SK-N-MC (cell line): ENCODE data around the gene ANKAR.
"Not testable (repeated sequence)": the region's sequence is repeated elsewhere in the genome, so short reads cannot be mapped to it uniquely, and the experiment has no call there.

Experiments
- DNase-seq: peaks from one replicate; pipeline ENCODE4 v3.0.0-alpha.2; 2011; ENCODE audit warnings: low read depth, low spot score
- H3K27ac ChIP-seq: fragments of 200-600 bp; sonication (generic); 2 replicates; pipeline ENCODE4 v1.5.1; 2016; ENCODE audit warnings: mixed run types
- H3K36me3 ChIP-seq: fragments of 200-600 bp; sonication (generic); 2 replicates; pipeline ENCODE4 v1.6.1; 2017; ENCODE audit warnings: antibody characterized with exemption, low read length, mixed read lengths; ENCODE audit not compliant: insufficient read depth
- H3K4me3 ChIP-seq: fragments of 200-600 bp; sonication (generic); 2 replicates; pipeline ENCODE4 v1.5.1; 2016
- H3K9ac ChIP-seq: fragments of 200-600 bp; sonication (generic); 2 replicates; pipeline ENCODE4 v1.8.0; 2017; ENCODE audit warnings: mixed run types, mixed read lengths; ENCODE audit not compliant: insufficient read length
- H3K9me3 ChIP-seq: fragments of 200-600 bp; sonication (generic); 2 replicates; pipeline ENCODE4 v1.6.1; 2017; ENCODE audit warnings: low read depth, mild to moderate bottlenecking, antibody characterized with exemption, low read length, moderate library complexity, mixed read lengths
- EZH2 ChIP-seq: fragments of 200-600 bp; sonication (generic); IDR thresholded peaks from one replicate; pipeline ENCODE4 v1.6.1; 2017; ENCODE audit warnings: antibody characterized with exemption
- FOXP2 ChIP-seq: optimal IDR thresholded peaks from 2 replicates; pipeline ENCODE3; 2011; ENCODE audit warnings: mild to moderate bottlenecking, moderate library complexity; ENCODE audit not compliant: insufficient read depth; ENCODE audit errors: extremely low read length, control extremely low read depth
- POLR2AphosphoS5 ChIP-seq: IDR thresholded peaks from 2 replicates; pipeline ENCODE4 v1.6.1; 2012; ENCODE audit warnings: mild to moderate bottlenecking, low read depth, low read length, borderline replicate concordance

ANKAR gene

DNA sequence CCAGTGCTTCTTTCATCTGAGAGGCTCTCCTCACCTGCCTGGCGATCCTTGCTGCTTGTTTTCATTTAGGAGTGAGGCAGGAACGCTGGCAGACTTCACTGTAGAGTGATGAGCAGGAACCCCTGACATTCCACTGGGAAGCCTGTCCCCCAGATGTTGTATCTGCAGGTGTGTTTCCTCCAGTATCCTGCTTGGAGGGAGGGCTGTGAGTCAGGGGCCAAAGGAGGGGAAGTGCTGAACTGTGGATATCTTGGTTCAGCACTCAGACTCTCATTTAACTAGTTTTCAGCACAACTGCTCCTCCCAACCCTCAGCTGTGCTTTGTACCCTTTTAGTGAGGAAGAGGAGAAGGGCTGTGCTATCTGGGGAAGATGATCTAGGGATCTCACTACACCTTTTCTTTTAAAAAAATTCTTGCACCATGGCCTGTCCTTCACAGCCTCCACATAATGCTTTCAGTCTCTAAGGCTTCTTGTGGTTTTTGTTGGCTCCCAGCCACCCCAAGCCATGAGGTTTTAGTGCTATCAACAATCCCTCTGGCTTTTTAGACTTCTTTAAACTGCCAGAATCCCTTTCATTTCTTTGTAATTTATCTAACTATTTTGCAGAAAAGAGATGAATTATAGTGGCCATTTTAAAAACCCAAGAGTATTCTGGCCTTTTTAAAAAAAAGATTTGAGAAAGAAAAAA lies 11.2 kb downstream of the ANKAR start:
- Histone ChIP-seq H3K4me3 (no peak overlapping the region), H3K9me3 (no peaks in the 10 kb centered on the region), H3K36me3 (no peaks in the 10 kb centered on the region), H3K27ac (peak overlapping the region; percentile 34; the same call in 1 of the 2 replicates), H3K9ac (peak overlapping the region; percentile 27)
- no peak for DNase-seq
- TF ChIP-seq FOXP2 (no peak), EZH2 (no peak), POLR2AphosphoS5 (no peak)

DNA sequence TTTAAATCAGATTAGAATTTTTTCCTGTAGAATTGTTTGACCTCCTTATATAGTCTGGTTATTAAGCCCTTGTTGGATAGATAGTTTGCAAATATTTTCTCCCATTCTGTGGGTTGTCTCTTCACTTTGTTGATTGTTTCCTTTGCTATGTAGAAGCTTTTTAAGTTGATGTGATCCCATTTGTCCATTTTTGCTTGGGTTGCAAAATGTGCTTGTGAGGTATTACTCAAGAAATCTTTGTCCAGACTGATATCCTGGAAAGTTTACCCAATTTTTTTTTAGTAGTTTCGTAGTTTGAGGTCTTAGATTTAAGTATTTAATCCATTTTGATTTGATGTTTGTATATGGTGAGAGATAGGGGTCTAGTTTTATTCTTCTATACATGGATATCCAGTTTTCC lies 13.3 kb downstream of the ANKAR start:
- DNase-seq, H3K36me3 ChIP-seq, H3K4me3 ChIP-seq, H3K9ac ChIP-seq, H3K27ac ChIP-seq, H3K9me3 ChIP-seq: not testable (repeated sequence)

DNA sequence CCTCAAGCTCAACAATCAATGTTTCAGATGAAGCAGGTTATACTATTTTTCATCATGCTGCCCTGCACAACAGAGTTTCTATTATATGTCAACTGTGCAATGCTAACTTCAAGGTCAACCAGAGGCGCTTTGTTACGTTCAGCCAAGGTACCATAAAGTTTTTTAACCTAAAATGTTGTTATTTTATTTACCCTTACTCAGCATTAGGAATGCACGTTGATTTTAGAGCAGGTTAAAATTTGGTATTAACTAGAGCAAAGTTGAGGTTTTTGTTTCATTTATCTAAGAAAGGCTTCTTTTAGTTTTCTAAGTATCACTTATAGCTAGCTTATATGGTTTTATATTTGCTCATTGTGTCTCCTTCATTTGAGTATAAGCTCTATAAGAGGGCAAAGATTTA lies 21.8 kb downstream of the ANKAR start:
- no peak for TF ChIP-seq EZH2
- TF ChIP-seq FOXP2: no peak
- TF ChIP-seq POLR2AphosphoS5: no peak
- no peaks in the 10 kb centered on the region for H3K36me3 ChIP-seq
- no peak overlapping the region for H3K4me3 ChIP-seq
- no peaks in the 10 kb centered on the region for H3K9me3 ChIP-seq
- DNase-seq: no peak
- no peak overlapping the region for H3K27ac ChIP-seq
- H3K9ac ChIP-seq: no peak overlapping the region

DNA sequence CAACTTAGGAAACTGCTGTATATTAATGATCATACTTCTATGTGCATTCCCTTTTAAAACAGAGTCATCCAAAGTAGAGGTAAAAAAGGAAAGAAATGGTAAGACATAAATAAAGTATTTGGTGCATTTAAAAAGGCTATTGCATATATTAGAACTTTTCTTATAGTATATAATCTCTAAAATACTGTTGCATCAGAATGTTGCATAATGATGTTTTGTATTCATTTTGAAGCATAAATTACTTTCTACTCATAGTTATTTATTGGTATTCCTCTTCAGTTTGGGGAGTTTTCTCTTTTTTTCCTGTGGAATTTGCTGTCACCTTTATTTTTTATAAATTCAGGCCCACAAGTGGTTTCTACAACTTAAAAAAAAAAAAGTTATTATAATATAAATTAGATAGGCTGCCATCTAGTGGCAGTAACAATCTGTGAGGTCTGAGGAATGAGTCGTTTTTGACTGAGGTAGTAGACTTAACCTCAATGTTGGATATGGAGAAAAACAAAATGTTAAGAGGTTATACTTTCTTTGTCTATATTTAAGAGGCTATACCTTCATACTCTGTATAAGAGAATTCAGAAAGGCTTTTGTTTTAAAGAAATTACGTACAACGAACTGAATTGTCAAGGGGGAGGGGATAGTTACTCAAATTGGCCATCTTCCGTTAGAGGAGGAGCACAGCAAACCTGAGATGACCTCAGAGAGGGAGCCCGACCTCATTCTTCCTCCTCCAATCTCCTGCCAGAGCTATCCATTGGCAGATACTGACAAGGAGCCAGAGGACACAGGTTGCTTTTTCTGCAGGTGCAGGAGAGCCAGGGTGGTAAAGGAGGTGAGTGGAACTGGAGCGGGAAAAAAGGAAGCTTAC lies 23.8 kb downstream of the ANKAR start:
- peak overlapping the region; percentile 33 for H3K9ac ChIP-seq
- H3K36me3 ChIP-seq: no peaks in the 10 kb centered on the region
- TF ChIP-seq EZH2 (no peak), FOXP2 (no peak), POLR2AphosphoS5 (no peak)
- H3K27ac ChIP-seq: peak overlapping the region; percentile 84
- H3K9me3 ChIP-seq: no peaks in the 10 kb centered on the region
- no peak for DNase-seq
- H3K4me3 ChIP-seq: no peak overlapping the region

DNA sequence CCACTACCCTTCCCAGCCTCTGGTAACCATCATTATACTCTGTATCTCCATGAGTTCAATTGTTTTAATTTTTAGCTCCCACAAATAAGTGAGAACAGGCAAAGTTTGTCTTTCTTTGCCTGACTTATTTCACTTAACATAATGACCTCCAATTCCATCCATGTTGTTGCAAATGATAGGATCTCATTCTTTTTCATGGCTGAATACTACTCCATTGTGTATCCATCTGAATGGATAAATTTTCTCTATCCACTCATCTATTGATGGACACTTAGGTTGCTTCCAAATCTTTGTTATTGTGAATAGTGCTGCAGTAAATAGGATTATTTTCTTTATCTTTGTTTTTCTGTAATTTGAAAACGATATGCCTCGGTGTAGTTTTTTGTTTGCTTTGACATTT lies 26.2 kb downstream of the ANKAR start:
- H3K27ac ChIP-seq: no peak overlapping the region
- no peak overlapping the region for H3K4me3 ChIP-seq
- no peak for DNase-seq
- no peak overlapping the region for H3K9ac ChIP-seq
- TF ChIP-seq EZH2 (no peak), POLR2AphosphoS5 (no peak), FOXP2 (no peak)
- H3K36me3 ChIP-seq: no peaks in the 10 kb centered on the region
- H3K9me3 ChIP-seq: no peaks in the 10 kb centered on the region

DNA sequence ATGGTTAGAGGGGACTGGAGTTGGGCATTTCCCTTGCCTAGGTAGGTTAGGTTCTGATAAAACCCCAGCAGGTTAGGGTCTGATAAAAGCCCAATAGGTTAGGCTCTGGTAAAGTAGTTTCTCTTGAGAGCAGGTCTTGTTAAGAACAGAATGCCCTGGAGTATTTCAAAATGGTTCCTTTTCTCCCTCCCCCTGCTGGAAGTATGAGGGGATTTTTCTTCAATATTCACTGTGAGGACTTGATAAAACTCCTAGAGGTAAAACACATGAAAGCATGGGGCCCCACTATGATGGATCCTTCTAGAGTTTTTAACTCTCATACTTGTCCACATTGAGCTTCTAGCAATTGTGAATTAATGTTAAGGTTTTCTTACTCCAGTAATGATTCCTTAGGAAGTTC lies 27.6 kb downstream of the ANKAR start:
- no peak for DNase-seq
- Histone ChIP-seq H3K27ac (no peak overlapping the region), H3K9me3 (no peaks in the 10 kb centered on the region)

DNA sequence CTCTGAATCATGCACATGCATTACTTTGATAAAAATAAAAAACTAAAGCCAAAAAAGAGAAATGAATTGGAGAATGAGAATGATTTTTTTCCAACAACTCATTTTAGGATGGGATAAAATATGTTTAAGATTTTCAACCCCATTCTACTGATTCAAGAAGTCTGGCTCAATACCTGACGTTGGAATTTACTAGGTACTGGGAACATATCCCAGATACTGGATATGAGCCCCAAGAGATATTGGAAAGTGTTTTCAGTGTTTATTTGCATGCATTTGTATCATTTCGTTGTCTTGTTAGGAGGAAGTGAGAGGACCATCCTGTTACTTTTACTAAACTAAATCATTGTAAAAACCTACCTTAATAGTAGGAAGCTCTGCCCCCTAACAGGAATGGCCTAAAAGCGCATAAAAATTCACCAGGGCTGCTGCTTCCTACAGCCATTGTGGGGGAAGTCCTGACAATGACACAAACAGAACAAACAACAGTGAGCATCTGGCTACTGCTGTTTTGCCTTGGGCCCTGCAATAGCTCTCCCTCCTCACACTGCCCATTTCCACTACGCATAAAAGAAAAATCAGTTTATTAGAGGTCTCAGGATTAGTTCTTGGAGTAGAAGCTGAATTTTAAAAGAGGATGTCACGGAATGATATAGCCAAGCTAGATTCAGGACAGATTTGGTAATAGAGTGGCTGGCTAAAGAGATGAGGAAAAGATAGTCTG lies 35.2 kb downstream of the ANKAR start:
- Histone ChIP-seq H3K36me3 (peaks cover 5% of the 10 kb centered on the region; the same call in 1 of the 2 replicates), H3K9me3 (no peaks in the 10 kb centered on the region), H3K9ac (no peak overlapping the region), H3K27ac (no peak overlapping the region), H3K4me3 (no peak overlapping the region)
- DNase-seq: no peak
- no peak for TF ChIP-seq EZH2
- TF ChIP-seq FOXP2: no peak
- TF ChIP-seq POLR2AphosphoS5: no peak

More for the DNA sequence above, 27.6 kb downstream of the ANKAR start:
- Histone ChIP-seq H3K36me3 (no peaks in the 10 kb centered on the region), H3K9ac (no peak overlapping the region), H3K4me3 (no peak overlapping the region)
- TF ChIP-seq POLR2AphosphoS5: no peak
- TF ChIP-seq FOXP2: no peak

DNA sequence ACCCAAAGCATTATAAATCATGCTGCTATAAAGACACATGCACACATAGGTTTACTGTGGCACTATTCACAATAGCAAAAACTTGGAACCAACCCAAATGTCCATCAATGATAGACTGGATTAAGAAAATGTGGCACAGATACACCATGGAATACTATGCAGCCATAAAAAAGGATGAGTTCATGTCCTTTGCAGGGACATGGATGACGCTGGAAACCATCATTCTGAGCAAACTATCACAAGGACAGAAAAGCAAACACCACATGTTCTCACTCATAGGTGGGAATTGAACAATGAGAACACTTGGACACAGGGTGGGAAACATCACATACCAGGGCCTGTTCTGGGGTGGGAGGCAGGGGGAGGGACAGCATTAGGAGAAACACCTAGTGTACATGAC lies 43.1 kb downstream of the ANKAR start:
- DNase-seq, H3K4me3 ChIP-seq, H3K9ac ChIP-seq: not testable (repeated sequence)

More for the DNA sequence above, 43.1 kb downstream of the ANKAR start:
- not testable (repeated sequence) for H3K36me3 ChIP-seq, H3K9me3 ChIP-seq, H3K27ac ChIP-seq
